ENCODE results near the gene ART1. TPM values are rescaled to one million over a fixed set of nuclear protein-coding genes. Genes with fewer than 3 reads are reported as not detected.
"Not testable (repeated sequence)": the region's sequence is repeated elsewhere in the genome, so short reads cannot be mapped to it uniquely, and the experiment has no call there.

The ART1 gene
- total and polyA plus RNA-seq, 2 of the 8 experiments (the other 6 are each of a cell fraction or from before 2014, with no cell fraction given), result not detected

DNA sequence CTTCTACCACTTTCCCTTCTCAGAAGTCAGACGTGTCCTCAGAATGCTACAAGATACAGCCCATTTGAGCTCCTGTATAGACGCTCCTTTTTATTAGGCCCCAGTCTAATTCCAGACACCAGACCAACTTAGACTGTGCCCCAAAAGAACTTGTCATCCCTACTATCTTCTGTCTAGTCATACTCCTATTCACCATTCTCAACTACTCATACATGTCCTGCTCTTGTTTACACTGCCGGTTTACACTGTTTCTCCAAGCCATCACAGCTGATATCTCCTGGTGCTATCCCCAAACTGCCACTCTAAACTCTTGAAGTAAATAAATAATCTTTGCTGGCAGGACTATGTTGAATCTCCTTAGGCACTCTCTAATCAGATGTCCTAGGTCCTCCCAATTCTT, 7.6 kb downstream of the ART1 start:
- H2BK5ac ChIP-seq (ENCODE audit: low read depth, low read length); H2AK5ac ChIP-seq (ENCODE audit: low read depth, low read length); H4K8ac ChIP-seq (ENCODE audit: extremely low read depth, insufficient read depth, low read length); H3K4ac ChIP-seq (replicated peaks; ENCODE audit: insufficient read length, low read depth, low read length); H3K27me3 ChIP-seq (replicated peaks in 1 of 4; ENCODE audit: control insufficient read depth in 3 of 4, extremely low read depth in 1 of 4, insufficient read depth in 3 of 4, low read length in 3 of 4); H4K20me1 ChIP-seq (replicated peaks in 1 of 2; ENCODE audit: control insufficient read depth in 1 of 2, insufficient read depth in 2 of 2, low read length in 2 of 2); H3K56ac ChIP-seq (replicated peaks; ENCODE audit: insufficient read length, low read depth, low read length); H2BK20ac ChIP-seq (ENCODE audit: low read length); H3K9me3 ChIP-seq (ENCODE audit: insufficient read depth in 2 of 2, low read depth in 1 of 2, low read length in 1 of 2); H3K9ac ChIP-seq (replicated peaks in 1 of 4; ENCODE audit: extremely low read depth in 1 of 4, low read depth in 3 of 4, low read length in 3 of 4); H2BK15ac ChIP-seq (ENCODE audit: low read length); H2BK120ac ChIP-seq (replicated peaks; ENCODE audit: low read depth, low read length); H2AFZ ChIP-seq (ENCODE audit: low read length); H3K23me2 ChIP-seq (ENCODE audit: low read depth, low read length); H3K18ac ChIP-seq (ENCODE audit: extremely low read depth, low read length); H3K36me3 ChIP-seq (ENCODE audit: control insufficient read depth in 2 of 4, insufficient read depth in 4 of 4, low read length in 3 of 4); H3K4me1 ChIP-seq (replicated peaks in 1 of 4; ENCODE audit: control insufficient read depth in 3 of 4, insufficient read depth in 4 of 4, low read length in 3 of 4); H3K79me2 ChIP-seq (ENCODE audit: control insufficient read depth in 1 of 2, insufficient read depth in 2 of 2, low read length in 2 of 2); H4K91ac ChIP-seq (replicated peaks; ENCODE audit: insufficient read length, low read length); H4K5ac ChIP-seq (ENCODE audit: insufficient read length, low read depth, low read length); H3K4me3 ChIP-seq (ENCODE audit: extremely low read depth in 1 of 4, insufficient read depth in 2 of 4, low read depth in 3 of 4, low read length in 4 of 4); DNase-seq (ENCODE audit: low read depth in 1 of 2, low spot score in 2 of 2); H3K27ac ChIP-seq (ENCODE audit: low read depth, low read length); H3K23ac ChIP-seq (ENCODE audit: insufficient read length); H3K4me2 ChIP-seq (ENCODE audit: insufficient read depth in 1 of 2, low read depth in 2 of 2, low read length in 2 of 2); H3K14ac ChIP-seq (ENCODE audit: insufficient read length); FAIRE-seq; H3K79me1 ChIP-seq (ENCODE audit: low read depth, low read length); H2BK12ac ChIP-seq (ENCODE audit: low read depth, low read length): not testable (repeated sequence)
- POLR2A ChIA-PET (ENCODE audit: partially characterized antibody), result interaction anchor here (1.2 kb wide), 1 partner anchor 50 kb away, joined by 3 read pairs; no protein-coding TSS in a partner anchor
- CTCF ChIA-PET (ENCODE audit: partially characterized antibody), result interaction anchor here (1.2 kb wide), 1 partner anchor 175 kb away, joined by 3 read pairs; no protein-coding TSS in a partner anchor
- WGBS, 2 experiments (ENCODE audit: extremely low coverage in 1 of 2, insufficient coverage in 1 of 2, insufficient read length in 1 of 2, insufficient replicate concordance in 2 of 2, low coverage in 1 of 2, low lambda C conversion rate in 2 of 2, missing lambda C conversion rate in 1 of 2), result 80% methylated on average over 2 of the region's 3 CpGs; no CpG with 5 or more reads in 1 of the 2 experiments

Measured in H1 (cell line).